VCaP (cell line): ENCODE measurements around the gene UBE3C.
"Not testable (repeated sequence)": the region's sequence is repeated elsewhere in the genome, so short reads cannot be mapped to it uniquely, and the experiment has no call there.

Source experiments
- H3K27ac ChIP-seq: fragments of 450-650 bp; 2 replicates; pipeline ENCODE4 v1.5.1; 2017
- CTCF ChIP-seq: fragments of 450-650 bp; conservative IDR thresholded peaks from 2 replicates; pipeline ENCODE4 v1.5.1; 2017; ENCODE audit warnings: mild to moderate bottlenecking, moderate library complexity

Gene UBE3C

DNA sequence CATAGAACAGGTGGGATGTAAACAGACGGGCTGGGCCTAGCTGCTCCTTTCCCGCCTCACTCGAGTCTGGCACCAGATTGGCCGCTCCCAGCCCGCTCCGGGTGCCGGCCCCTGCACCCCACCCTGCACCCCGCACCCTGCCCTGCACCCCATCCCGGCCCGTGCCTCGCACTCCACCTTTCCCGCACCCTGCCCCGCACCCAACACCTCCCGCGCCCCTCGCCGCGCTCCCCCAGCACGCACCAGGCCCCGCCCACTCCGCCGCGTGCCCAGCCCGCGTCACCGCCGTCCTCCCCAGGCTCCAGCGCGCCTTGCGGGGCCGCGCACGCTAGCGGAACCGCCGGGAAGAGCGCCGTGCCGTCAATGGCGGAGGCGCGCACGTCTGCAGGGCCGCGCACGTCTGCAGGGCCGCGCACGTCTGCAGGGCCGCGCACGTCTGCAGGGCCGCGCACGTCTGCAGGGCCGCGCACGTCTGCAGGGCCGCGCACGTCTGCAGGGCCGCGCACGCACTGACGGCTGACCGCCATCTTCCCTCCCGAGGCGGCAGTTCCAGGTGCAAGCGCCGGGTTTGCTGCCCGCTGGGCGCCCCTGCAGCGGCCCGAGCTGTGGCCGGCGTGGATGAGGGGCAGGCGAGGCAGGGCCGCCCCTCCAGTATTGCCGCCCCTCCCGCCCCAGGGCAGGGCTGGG, at the start of gene UBE3C:
UBE3C (plus strand) TSS at position 503 of the 687 bp plus-strand sequence. CDS start 347 bp downstream, outside the sequence.
- H3K27ac ChIP-seq, result peak within 1 kb of the TSS; percentile 96
- no peak; the same call in 1 of the 2 replicates for TF ChIP-seq CTCF

- no peak overlapping the region for H3K27ac ChIP-seq
Measured at GRCh38 chr7:157089100-157089610, 49.6 kb upstream of the UBE3C start.

GRCh38 chr7:157090485-157091165, 48.1 kb upstream of the UBE3C start:
- TF ChIP-seq CTCF, result no peak
- H3K27ac ChIP-seq, result no peak overlapping the region

More at GRCh38 chr7:157089100-157089610, 49.6 kb upstream of the UBE3C start:
- no peak for TF ChIP-seq CTCF

DNA sequence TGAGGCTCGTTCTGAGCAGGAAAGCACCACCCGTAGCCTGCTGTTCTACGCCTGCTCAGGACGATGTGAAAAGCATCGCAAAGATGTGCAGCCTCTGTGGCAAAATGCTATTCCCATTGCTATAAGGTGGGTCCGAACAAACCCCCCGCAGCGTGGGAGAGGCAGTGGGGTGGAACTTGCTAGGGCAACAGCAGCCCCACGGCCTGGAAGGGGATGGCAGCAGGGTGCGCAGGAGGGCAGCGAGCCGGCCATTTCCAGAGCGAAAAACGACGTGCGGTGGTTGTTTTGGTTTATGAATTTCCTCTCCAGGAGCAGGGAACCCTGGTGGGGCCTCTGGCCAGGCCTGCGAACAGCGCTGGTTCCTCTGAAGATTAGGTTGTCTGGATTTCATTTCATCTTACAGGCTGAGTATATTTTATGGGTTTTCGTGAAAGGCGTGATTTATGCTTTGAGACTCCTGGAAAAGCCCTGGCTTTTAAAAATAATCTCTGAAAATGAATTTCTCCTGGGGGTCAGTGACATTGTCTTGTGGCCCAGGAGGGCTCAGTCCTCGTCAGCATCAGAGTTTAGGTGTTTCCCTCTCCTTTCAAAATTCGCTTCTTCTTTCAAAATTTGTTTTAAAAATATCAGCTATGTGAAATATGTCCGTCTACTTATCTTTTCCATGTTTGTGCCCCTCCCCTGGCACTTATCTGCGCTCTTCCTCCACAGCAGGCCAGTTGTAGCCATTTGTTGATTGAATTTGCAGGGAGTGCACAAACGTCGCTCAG, 42.3 kb upstream of the UBE3C start:
- no peak for TF ChIP-seq CTCF
- no peak overlapping the region for H3K27ac ChIP-seq

DNA sequence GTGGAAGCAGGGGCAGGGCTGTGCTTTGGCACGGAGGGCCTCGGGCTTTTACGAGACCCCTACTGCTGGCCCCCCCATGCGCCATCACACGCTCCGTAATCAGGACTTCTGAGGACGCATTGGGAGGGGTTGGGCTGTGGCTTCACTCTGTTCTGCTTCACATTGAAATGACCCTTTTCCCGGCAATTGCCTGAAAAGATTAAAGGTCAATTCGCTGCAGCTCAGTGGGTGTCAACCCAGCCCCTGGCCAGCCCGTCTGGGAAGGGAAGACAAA, 41.7 kb upstream of the UBE3C start:
- TF ChIP-seq CTCF, result no peak
- no peak overlapping the region for H3K27ac ChIP-seq

- TF ChIP-seq CTCF, result no peak
- no peak overlapping the region for H3K27ac ChIP-seq
Measured at GRCh38 chr7:157097569-157097968, 41.2 kb upstream of the UBE3C start.

- not testable (repeated sequence) for H3K27ac ChIP-seq
Measured at GRCh38 chr7:157100005-157100404, 38.7 kb upstream of the UBE3C start.

DNA sequence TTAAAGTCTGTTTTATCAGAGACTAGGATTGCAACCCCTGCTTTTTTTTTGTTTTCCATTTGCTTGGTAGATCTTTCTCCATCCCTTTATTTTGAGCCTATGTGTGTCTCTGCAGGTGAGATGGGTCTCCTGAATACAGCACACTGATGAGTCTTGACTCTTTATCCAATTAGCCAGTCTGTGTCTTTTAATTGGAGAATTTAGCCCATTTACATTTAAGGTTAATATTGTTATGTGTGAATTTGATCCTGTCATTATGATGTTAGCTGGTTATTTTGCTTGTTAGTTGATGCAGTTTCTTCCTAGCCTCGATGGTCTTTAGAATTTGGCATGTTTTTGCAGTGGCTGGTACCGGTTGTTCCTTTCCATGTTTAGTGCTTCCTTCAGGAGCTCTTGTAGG, 35.1 kb upstream of the UBE3C start:
- H3K27ac ChIP-seq, result not testable (repeated sequence)
